ENCODE data around the gene ARHGAP33. TPM values are rescaled to one million over a fixed set of nuclear protein-coding genes. Genes with fewer than 3 reads are reported as not detected.

Gene ARHGAP33, protein sequence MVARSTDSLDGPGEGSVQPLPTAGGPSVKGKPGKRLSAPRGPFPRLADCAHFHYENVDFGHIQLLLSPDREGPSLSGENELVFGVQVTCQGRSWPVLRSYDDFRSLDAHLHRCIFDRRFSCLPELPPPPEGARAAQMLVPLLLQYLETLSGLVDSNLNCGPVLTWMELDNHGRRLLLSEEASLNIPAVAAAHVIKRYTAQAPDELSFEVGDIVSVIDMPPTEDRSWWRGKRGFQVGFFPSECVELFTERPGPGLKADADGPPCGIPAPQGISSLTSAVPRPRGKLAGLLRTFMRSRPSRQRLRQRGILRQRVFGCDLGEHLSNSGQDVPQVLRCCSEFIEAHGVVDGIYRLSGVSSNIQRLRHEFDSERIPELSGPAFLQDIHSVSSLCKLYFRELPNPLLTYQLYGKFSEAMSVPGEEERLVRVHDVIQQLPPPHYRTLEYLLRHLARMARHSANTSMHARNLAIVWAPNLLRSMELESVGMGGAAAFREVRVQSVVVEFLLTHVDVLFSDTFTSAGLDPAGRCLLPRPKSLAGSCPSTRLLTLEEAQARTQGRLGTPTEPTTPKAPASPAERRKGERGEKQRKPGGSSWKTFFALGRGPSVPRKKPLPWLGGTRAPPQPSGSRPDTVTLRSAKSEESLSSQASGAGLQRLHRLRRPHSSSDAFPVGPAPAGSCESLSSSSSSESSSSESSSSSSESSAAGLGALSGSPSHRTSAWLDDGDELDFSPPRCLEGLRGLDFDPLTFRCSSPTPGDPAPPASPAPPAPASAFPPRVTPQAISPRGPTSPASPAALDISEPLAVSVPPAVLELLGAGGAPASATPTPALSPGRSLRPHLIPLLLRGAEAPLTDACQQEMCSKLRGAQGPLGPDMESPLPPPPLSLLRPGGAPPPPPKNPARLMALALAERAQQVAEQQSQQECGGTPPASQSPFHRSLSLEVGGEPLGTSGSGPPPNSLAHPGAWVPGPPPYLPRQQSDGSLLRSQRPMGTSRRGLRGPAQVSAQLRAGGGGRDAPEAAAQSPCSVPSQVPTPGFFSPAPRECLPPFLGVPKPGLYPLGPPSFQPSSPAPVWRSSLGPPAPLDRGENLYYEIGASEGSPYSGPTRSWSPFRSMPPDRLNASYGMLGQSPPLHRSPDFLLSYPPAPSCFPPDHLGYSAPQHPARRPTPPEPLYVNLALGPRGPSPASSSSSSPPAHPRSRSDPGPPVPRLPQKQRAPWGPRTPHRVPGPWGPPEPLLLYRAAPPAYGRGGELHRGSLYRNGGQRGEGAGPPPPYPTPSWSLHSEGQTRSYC
- total RNA-seq (2022; extraction: Qiagen RNA extraction; ENCODE audit: low read depth), result 3.3 to 8.9 TPM (median 8.1 TPM) in 5 replicates

DNA sequence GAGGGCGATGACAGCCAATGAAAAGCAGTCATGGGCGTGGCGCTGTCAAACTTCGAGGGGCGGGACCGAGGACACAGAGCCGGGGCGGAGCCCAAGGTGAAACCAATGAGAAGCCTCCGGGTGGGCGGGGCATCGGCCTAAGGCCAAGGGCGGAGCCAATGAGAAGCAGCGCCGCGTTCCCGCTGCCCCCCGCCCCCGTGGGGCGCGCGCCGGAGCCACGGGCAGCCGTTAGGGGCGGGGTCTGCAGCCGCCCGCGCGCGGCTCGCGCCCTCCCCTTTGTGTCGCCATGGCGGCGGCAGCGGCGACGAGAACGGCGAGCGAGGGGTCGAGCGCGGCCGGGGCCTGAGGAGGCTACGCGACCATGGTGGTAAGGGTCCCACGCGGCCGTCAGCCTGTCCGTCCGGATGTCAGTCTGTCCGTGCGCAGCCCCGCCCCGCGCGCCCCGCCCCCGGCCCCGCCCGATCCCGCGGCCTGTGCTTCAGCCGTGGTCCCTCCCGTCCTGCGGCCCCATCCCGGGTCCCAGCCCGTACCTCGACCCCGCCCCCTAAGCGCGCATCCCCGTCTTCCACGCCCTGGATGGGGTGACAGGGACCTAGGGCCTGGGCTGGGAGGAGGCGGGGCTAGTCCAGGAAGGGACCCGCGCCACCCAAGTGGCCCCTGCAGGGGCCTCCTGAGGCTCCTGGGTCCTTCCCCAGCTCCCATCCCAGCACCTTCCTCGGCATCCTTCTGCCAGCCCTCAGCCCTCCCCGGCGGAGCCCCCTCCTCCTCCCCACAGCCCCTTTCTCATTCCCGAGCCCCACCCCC, at the start of gene ARHGAP33:
TSS of gene ARHGAP33 (plus strand) at position 267 of the 804 bp plus-strand sequence. CDS start at position 362, 95 bp downstream.

DNA sequence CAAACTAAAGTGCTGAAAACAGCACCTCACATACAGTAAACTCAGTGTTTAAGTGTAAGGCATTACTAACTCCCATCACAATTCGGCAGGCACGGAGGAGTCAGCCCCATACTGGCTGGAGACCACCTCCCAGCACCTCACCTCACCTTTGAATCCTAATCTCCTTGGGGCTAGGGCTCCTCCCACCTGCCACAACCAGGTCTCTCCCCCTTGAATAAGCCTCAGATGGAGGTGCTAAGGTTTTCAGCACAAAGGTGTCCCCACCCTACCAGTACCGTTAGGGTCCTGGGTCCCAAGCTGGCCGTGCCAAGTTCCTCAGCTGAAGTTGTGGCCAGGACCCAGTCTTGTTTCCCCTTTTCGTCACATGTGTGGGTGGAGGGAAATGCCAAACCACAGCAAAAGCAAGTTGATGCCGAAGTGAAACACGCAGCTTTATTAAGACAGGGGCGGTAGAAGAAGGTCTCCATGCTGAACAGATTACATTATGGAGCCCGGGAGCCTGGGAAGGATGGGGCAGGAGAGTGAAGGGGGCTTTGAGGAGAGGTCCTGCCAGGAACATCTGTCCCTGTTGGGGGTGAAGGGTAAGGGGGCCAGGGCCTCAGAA, 33.1 kb upstream of the ARHGAP33 start, which contains the start of gene IGFLR1:
TSS of gene IGFLR1 (minus strand) at position 332 of the 604 bp plus-strand sequence. CDS start 1,272 bp downstream, outside the sequence.

DNA sequence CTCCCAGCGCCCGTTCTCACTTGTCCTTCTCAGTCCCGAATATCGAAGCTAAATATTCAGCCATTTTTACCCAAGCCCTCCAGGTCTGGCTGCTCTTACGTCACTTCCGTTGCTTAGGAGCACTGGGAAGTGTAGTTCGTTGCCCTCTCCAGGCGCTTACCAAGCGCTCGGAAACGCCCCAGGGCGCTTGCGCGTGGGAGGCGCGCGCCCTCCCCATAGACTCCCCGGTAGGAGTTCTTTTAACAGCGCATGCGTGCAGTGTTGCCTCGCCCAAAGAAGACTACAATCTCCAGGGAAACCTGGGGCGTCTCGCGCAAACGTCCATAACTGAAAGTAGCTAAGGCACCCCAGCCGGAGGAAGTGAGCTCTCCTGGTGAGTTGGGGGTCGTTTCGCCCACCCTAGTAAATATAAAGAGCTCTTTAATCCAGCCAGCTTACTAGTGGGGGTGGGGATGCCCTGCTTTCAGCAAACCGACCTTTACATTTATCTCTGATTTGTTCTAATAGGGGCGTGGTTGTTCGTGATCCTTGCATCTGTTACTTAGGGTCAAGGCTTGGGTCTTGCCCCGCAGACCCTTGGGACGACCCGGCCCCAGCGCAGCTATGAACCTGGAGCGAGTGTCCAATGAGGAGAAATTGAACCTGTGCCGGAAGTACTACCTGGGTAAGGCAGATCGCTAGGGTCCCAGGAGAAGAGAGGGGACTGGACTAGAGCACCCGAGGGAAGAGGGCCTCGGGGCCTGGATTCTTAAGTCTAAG, 29.9 kb upstream of the ARHGAP33 start, which contains the start of the genes PSENEN and U2AF1L4:
TSS of gene PSENEN (plus strand) at position 324 of the 759 bp plus-strand sequence. CDS start at position 604, 280 bp downstream.
TSS of gene U2AF1L4 (minus strand) at position 91 of the 759 bp plus-strand sequence. CDS start at position 64, 27 bp downstream.

DNA sequence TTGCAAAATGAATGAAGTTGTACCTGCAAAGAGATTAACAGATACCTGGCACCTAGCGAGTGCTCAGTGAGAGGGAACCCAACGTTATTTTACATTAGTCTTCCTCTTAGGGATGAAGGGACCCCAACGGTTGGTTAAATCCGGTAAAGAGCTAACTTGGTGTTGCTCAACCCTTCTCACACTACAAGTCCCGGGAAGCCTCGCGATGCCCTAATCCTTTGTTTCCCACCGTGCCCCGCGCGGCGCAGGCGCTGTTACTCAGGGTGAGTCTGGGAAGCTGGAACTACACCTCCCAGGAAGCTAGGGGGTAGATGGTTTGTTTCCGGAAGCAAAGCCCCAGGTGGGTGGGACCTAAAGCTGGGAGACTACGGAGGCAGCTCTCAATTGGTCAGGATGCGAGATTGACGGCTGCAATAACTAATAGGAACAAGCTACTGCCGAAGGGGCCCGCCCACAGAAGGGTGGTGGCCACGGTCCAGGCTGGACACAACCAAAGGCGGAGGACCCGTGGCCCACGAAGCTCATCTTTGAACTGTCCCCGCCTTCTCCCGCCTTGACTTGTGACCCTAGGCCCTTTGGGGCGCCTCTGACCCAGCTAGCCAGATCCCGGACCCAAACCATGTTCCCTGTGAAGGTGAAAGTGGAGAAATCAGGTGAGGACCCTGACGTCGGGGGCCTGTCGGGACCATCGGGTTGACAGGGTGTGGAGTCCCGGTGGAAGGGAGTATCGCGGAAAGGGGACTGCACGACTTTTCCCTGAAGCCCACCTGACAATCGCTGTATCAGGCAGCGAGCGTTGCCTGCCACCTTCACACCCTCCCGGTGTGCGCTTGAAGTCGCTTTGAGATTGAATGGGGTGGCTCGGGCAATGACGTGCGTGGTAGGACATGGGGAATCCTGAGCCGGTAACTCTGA, 27.0 kb upstream of the ARHGAP33 start, which contains the start of gene LIN37:
TSS of gene LIN37 (plus strand) at position 471 of the 915 bp plus-strand sequence. CDS start at position 620, 149 bp downstream.

DNA sequence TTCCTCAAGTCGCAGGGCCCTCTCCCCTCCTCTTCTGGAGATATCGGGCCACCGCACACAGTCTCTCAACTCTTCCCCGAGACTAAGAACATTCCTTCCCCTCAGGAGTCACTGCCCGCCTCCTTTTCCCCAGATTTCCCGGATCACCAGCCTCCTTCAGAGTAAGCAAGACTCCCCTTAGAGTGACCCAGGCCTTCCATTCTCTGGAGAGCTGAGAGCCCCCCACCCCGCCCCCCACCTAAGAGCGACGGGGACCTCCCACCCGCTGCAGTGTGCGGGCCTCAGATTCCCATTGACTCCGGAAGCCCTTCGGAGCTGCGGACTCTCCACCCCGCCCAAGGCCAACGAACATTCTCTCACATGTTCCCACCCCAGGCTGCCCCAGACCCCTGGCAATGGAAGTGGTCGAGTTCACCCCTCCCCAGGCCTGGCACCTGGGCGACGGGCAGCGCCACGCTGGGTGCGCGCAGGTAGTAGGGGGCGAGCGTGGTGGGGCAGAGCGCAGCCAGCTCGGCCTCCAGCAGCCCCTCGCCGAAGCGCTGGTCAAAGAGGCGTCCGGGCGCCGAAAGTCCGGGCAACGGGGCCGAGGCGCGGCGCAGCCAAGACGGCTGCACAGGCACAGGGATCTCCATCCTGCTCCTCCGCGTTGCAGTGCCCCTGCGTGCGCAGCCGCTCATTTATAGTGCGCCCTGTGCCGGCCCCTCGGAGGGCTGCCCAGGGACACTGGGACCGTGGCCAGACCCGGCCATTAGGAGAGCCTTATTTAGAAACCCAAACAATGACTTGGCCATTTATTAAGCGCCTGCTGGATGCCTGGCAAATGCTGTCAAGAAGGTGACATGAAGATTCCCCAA, 18.8 kb upstream of the ARHGAP33 start, which contains the start of gene HSPB6:
TSS of gene HSPB6 (minus strand) at position 653 of the 854 bp plus-strand sequence. CDS start at position 632, 21 bp downstream.

DNA sequence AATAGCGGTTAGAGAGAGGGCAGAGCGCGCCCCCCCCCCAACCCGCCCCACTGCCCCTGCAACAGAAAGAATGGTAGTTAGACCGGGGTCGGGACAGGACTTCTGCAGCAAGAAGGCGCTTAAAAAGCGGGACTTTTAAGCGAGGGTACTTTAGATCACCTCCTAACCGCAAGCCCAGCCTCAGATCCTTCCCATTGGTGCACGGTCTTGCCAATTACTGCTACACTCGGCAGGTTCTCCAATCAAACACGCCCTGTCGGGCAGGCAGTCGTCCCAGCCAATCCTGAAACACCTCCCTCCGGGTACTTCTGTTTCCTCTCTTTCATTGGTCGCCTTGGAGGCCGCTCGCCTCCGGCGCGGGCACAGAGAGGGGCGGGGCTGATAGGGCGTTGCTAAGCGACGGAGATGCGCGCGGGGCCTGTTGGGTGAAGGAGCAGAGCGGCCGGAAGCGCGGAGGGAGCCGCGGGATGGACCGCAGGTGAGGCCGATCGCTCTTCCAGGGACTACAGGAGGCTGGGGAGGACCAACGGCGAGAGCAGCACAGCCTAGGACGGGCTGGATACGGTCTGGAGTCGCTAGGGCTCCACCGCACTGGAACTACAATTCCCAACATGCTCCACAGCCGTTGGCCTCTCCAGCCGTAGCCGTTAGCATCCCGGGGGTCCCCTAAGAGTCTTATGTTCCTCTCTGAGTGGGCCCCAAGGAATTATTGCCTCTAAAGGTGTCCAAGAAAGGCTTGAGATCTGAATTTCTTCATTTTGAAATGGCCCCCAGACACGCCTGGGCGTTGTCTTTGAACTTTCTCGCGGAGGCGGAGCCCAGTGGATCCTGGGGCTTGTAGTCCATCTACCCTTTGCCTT, 17.4 kb upstream of the ARHGAP33 start, which contains the start of gene PROSER3:
TSS of gene PROSER3 (plus strand) at position 428 of the 860 bp plus-strand sequence. CDS start at position 468, 40 bp downstream.

DNA sequence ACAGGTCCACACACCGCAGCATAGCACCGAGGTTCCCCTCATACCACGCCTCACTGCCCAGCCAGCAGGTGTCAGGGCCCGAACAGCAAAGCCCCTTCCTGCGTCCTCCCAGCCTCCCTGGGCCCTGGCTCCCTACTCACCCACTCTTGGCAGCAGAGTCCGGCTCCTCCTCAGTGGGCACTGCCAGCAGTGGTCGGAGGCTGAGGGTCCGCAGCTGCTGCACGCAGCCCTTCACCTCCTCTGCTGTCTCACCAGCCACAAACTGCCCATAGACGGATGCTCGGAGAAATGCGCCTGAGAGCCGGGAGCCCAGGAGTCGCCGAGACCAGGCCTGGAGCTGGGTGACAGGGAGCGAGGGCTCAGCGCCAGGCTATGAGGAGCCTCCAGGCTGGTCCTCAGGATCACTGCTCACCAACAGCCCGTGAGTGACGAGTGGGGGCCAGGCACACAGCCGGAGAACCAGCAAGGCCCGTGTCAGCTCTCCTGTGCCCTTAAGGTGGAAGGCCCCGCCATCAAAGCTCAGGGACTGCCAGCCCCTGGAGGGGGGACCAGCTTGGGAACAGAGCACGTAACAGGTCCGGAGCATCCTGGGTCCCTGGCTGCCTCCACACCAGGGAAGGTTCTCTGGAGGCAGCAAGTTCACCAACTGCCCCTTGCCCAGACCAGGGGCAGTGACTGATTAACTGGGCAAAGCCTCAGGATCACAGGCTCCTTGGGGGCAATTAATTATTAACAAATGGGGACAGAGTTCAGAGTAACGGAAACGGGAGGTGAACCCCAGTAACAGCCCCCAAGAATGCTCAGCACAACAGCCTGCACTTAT, 37.1 kb downstream of the ARHGAP33 start, which contains the start of gene PRODH2:
TSS of gene PRODH2 (minus strand) at position 626 of the 823 bp plus-strand sequence. CDS start at position 586, 40 bp downstream.

Other genes with a start within 250 kb of the ARHGAP33 start
- 2.6 to 4.4 TPM (median 3.2 TPM) in 5 replicates for gene SBSN, start 247.3 kb upstream of the ARHGAP33 start, total RNA-seq (2022; extraction: Qiagen RNA extraction; ENCODE audit: low read depth)
- not detected in 5 replicates for gene GAPDHS, start 242.1 kb upstream of the ARHGAP33 start, total RNA-seq (2022; extraction: Qiagen RNA extraction; ENCODE audit: low read depth)
- 321 to 437 TPM (median 432 TPM) in 5 replicates for gene TMEM147, start 229.9 kb upstream of the ARHGAP33 start, total RNA-seq (2022; extraction: Qiagen RNA extraction; ENCODE audit: low read depth)
- gene ATP4A, start 211.9 kb upstream of the ARHGAP33 start, total RNA-seq (2022; extraction: Qiagen RNA extraction; ENCODE audit: low read depth), result not detected in 5 replicates
- not detected in 5 replicates for gene PMIS2, start 189.4 kb upstream of the ARHGAP33 start, total RNA-seq (2022; extraction: Qiagen RNA extraction; ENCODE audit: low read depth)
- 10.7 to 19.3 TPM (median 15.2 TPM) in 5 replicates for gene HAUS5, start 162.8 kb upstream of the ARHGAP33 start, total RNA-seq (2022; extraction: Qiagen RNA extraction; ENCODE audit: low read depth)
- gene RBM42, start 146.5 kb upstream of the ARHGAP33 start, total RNA-seq (2022; extraction: Qiagen RNA extraction; ENCODE audit: low read depth), result 125 to 206 TPM (median 199 TPM) in 5 replicates
- gene ETV2, start 133.8 kb upstream of the ARHGAP33 start, total RNA-seq (2022; extraction: Qiagen RNA extraction; ENCODE audit: low read depth), result 1.1 to 3.1 TPM (median 2.7 TPM) in 5 replicates
- gene COX6B1, start 127.2 kb upstream of the ARHGAP33 start, total RNA-seq (2022; extraction: Qiagen RNA extraction; ENCODE audit: low read depth), result 1,241 to 1,697 TPM (median 1,334 TPM) in 5 replicates
- 0.46 to 1.2 TPM (median 0.71 TPM) in 5 replicates for gene UPK1A, start 109.0 kb upstream of the ARHGAP33 start, total RNA-seq (2022; extraction: Qiagen RNA extraction; ENCODE audit: low read depth)
- gene ZBTB32, start 71.0 kb upstream of the ARHGAP33 start, total RNA-seq (2022; extraction: Qiagen RNA extraction; ENCODE audit: low read depth), result not detected in 5 replicates
- 37.3 to 66.3 TPM (median 62.5 TPM) in 5 replicates for gene KMT2B, start 57.6 kb upstream of the ARHGAP33 start, total RNA-seq (2022; extraction: Qiagen RNA extraction; ENCODE audit: low read depth)
- gene IGFLR1, start 33.1 kb upstream of the ARHGAP33 start, total RNA-seq (2022; extraction: Qiagen RNA extraction; ENCODE audit: low read depth), result 11.8 to 15.8 TPM (median 12.5 TPM) in 5 replicates
- gene U2AF1L4, start 30.1 kb upstream of the ARHGAP33 start, total RNA-seq (2022; extraction: Qiagen RNA extraction; ENCODE audit: low read depth), result 23.9 to 34.9 TPM (median 27.6 TPM) in 5 replicates
- gene PSENEN, start 29.9 kb upstream of the ARHGAP33 start, total RNA-seq (2022; extraction: Qiagen RNA extraction; ENCODE audit: low read depth), result 243 to 320 TPM (median 282 TPM) in 5 replicates
- 21.9 to 27.2 TPM (median 23.2 TPM) in 5 replicates for gene LIN37, start 27.0 kb upstream of the ARHGAP33 start, total RNA-seq (2022; extraction: Qiagen RNA extraction; ENCODE audit: low read depth)
- gene HSPB6, start 18.5 kb upstream of the ARHGAP33 start, total RNA-seq (2022; extraction: Qiagen RNA extraction; ENCODE audit: low read depth), result 0.15 to 0.33 TPM (median 0.25 TPM) in 5 replicates
- 25.9 to 31.4 TPM (median 30.7 TPM) in 5 replicates for gene PROSER3, start 17.4 kb upstream of the ARHGAP33 start, total RNA-seq (2022; extraction: Qiagen RNA extraction; ENCODE audit: low read depth)
- gene PRODH2, start 37.3 kb downstream of the ARHGAP33 start, total RNA-seq (2022; extraction: Qiagen RNA extraction; ENCODE audit: low read depth), result 0.13 to 0.52 TPM (median 0.38 TPM) in 5 replicates
- gene NPHS1, start 76.9 kb downstream of the ARHGAP33 start, total RNA-seq (2022; extraction: Qiagen RNA extraction; ENCODE audit: low read depth), result 0.24 to 0.84 TPM (median 0.44 TPM) in 5 replicates
- gene KIRREL2, start 81.3 kb downstream of the ARHGAP33 start, total RNA-seq (2022; extraction: Qiagen RNA extraction; ENCODE audit: low read depth), result 0.24 to 0.70 TPM (median 0.52 TPM) in 5 replicates
- gene APLP1, start 93.0 kb downstream of the ARHGAP33 start, total RNA-seq (2022; extraction: Qiagen RNA extraction; ENCODE audit: low read depth), result 72.6 to 97.1 TPM (median 93.4 TPM) in 5 replicates
- gene NFKBID, start 125.0 kb downstream of the ARHGAP33 start, total RNA-seq (2022; extraction: Qiagen RNA extraction; ENCODE audit: low read depth), result 4.2 to 8.9 TPM (median 7.8 TPM) in 5 replicates
- gene HCST, start 127.0 kb downstream of the ARHGAP33 start, total RNA-seq (2022; extraction: Qiagen RNA extraction; ENCODE audit: low read depth), result 0.55 to 0.89 TPM (median 0.63 TPM) in 3 of 5 replicates, not detected in the others
- gene TYROBP, start 132.7 kb downstream of the ARHGAP33 start, total RNA-seq (2022; extraction: Qiagen RNA extraction; ENCODE audit: low read depth), result not detected in 5 replicates
- gene LRFN3, start 160.8 kb downstream of the ARHGAP33 start, total RNA-seq (2022; extraction: Qiagen RNA extraction; ENCODE audit: low read depth), result 9.8 to 25.6 TPM (median 24.1 TPM) in 5 replicates
- 24.6 to 55.5 TPM (median 50.4 TPM) in 5 replicates for gene SDHAF1, start 219.6 kb downstream of the ARHGAP33 start, total RNA-seq (2022; extraction: Qiagen RNA extraction; ENCODE audit: low read depth)
- gene SYNE4, start 233.2 kb downstream of the ARHGAP33 start, total RNA-seq (2022; extraction: Qiagen RNA extraction; ENCODE audit: low read depth), result 0.07 to 0.33 TPM (median 0.23 TPM) in 4 of 5 replicates, not detected in the other
- 22.9 to 29.8 TPM (median 26.6 TPM) in 5 replicates for gene ALKBH6, start 238.6 kb downstream of the ARHGAP33 start, total RNA-seq (2022; extraction: Qiagen RNA extraction; ENCODE audit: low read depth)

All from A549 treated with ZK216348 at 1 μM for 4 hours (cell line).